HG03521 (cell line): ENCODE results near the gene NUTM2A.
"Not testable (repeated sequence)": the region's sequence is repeated elsewhere in the genome, so short reads cannot be mapped to it uniquely, and the experiment has no call there.

Experiments used
- ATAC-seq: cut with Tn5 transposase; IDR thresholded peaks from one replicate; pipeline ENCODE4 v1.9.1; 2021; ENCODE audit warnings: mild to moderate bottlenecking, moderate library complexity; ENCODE audit not compliant: unreplicated experiment

The NUTM2A gene

DNA sequence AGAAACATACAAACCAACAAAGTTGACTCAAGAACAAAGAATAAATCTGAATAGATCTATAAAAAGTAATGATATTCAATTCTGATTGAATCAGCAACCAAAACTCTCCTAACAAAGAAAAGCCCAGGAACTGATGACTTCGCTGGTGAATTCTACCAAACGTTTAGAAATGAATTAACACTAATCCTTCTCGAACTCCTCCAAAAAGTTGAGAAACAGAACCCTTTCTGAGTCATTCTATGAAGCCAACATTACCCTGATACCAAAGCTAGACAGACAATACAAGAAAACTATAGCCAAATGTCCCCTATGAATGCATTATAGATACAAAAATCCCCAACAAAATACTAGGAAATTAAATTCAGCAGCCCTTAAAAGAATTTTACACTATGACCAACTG, 16.9 kb downstream of the NUTM2A start:
- not testable (repeated sequence) for ATAC-seq

DNA sequence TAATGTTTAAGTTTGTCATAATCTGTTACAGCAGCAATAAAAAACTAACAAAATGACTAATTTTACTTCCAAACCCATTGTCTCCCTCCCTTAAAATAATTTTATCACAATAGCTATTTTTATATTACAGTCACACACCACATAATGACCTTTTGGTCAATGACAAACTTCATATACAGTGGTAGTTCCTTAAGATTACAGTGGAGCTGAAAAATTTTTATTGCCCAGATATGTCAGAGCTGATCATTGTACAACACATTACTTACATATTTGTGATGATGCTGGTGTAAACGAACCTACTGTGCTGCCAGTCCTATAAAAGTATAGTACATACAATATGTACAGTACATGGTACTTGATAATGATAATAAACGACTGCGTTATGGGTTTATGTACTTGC, 22.1 kb downstream of the NUTM2A start:
- not testable (repeated sequence) for ATAC-seq

DNA sequence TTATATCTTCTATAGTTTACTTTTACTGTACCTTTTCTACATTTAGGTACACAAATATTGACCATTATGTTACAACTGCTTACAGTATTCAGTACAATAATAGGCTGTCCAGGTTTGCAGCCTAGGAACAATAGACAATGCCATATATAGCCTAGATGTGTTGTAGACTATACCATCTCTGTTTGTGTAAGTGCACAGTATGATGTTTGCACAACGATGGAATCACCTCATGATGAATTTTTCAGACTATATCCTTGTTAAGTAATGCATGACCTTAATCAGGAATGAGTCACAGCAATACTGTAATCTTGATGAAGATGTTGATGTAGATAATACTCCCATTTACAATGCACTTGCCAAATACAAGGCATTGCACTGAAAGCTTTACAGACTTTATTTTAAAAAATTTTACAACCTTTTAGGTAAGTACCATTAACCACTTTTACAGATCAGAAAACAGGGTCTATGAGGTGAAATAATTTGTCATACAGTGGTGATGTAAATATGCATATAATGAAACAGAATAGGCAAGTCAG, 23.6 kb downstream of the NUTM2A start:
- ATAC-seq, result not testable (repeated sequence)

GRCh38 chr10:87280749-87281392, 55.6 kb downstream of the NUTM2A start:
- ATAC-seq, result not testable (repeated sequence)
